Ammon's horn (tissue), 1 donor: ENCODE measurements around the gene CNKSR3.

Experiments
- DNase-seq: peaks from one replicate; pipeline ENCODE4 v3.0.0-alpha.2; 2016; ENCODE audit warnings: low spot score

Gene CNKSR3

DNA sequence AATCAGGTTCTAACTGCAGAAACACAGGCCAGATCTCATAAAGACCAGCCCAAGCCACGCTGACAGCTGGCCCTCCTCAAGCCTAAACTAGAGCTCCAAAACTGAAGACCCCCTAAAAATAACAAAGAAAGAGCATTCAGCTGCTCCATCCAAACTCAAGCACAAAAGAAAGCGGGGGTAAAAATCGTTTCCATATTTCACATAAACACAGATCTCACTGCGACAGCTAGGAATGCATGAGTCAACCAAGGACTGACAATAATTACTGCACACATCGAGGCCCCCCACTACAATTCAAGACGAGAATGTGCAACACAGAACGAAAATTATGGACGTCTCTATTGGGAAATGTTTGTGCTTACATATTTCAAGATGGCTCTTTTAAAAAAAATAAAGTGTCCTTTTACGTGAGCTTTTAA lies 31.1 kb downstream of the CNKSR3 start:
- DNase-seq: no peak

DNA sequence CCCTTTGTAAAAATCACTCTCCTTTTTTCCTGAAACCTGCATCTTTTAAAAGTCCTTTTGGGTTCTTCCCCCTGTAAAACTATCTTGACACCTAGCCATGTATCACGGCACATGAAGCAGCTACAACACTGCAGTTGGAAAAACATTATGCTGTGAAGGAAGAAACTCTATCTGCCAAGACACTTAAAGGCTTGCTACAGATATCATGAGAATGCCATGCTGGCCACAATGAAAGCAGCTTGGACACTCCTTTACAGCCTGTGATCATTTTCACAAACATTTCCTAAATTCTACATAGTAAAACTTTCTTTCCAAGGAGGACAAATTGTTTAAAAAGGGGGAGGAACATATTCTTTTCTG lies 31.8 kb downstream of the CNKSR3 start:
- no peak for DNase-seq

GRCh38 chr6:154478021-154478700 lies 32.3 kb downstream of the CNKSR3 start:
- peak; percentile 57 for DNase-seq

- DNase-seq: no peak
Observed at GRCh38 chr6:154476494-154476893, 34.0 kb downstream of the CNKSR3 start.

- no peak for DNase-seq
Observed at GRCh38 chr6:154474648-154475428, 35.6 kb downstream of the CNKSR3 start.

DNA sequence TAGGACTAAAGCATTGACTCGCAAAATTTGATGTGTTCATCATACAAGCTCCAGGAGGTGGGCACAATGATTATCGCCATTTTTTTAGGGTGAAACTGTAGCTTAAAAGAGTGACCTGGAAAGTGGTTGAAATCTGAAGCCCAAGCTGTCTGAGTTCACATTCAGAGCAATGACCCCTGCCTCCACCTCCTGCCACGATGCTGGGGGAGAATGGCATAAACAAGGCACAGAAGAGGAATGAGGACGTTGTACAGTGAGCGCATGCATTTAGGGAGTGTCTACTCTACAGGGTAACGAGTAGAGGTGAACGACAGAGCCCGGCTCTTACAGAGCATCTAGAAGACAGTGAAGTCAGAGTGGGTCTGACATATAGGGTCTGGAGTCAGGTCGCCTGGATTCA lies 37.2 kb downstream of the CNKSR3 start:
- no peak for DNase-seq

GRCh38 chr6:154471609-154472362 lies 38.7 kb downstream of the CNKSR3 start:
- no peak for DNase-seq

DNA sequence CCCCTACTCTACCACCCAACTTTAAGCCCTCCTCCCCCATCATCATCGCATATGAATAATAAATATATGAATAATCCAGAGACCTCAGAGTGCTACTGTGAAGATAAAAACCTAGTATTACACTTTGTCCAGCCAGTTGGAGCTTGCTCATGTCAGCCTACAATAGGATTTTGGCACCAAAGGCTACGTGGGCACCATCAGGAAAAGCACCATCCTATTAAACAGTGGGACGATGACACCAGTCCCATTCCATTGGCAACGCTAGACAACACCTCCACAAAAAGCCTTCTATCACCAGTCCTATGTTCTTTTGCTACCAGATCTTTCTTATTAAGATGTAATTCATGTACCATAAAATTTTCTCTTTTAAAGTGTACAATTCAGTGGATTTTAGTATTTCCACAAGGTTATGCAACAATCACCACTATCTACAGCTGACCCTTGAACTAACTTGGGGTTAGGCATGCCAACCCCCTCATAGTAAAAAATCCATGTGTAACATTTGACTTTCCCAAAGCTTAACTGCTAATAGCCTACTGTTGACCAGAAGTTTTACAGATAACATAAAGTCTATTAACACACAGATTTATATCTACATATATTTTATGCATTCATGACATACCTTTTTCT lies 41.1 kb downstream of the CNKSR3 start:
- no peak for DNase-seq

DNA sequence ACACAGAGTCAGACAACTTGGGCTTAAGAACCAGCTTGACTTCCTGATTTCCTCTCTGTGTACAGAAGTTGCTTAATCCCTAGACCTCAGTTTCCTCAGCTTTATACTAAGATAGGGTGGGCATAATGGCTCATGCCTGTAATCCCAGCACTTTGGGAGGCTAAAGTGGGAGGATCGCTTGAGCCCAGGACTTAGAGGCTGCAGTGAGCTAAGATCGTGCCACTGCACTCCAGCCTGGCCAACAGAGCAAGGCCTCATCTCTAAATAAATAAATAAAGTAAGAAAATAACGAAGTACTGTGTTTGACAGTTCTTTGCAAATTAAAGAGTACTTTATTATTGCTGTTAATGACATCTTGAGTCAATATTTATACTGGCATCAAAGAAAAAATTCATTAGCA lies 41.7 kb downstream of the CNKSR3 start:
- DNase-seq: no peak

DNA sequence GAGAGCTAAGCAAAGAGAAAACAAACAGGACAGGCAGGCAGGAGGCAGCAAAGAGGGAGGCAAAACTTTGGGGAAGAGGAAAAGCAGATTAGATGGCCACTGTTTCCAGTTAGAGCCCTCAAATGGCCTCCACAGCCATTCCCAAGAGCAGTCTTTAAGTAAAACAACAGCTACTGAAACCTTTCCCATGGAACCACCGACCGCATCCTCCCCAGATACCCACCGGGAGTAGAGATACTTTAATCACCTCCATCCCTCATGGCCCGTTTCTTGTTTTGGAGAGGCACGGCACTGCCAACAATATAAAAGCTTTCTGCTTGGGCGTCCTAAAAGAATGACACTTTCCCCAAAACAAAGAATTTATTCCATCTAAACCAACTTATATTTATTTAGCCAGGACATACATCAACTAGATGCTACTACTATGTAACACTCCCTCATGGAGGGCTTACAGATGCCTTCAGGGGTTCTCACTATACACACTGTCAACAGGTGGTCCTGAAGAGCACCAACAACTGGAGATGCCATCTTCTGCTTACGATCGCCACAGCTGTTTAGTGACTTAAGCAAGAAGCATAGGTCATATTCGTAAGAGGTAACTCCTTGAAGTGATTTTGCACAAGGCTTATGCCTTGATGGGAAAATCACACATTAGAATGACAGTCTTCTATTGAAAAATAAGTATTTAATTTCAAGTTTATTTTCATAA lies 43.4 kb downstream of the CNKSR3 start:
- no peak for DNase-seq

DNA sequence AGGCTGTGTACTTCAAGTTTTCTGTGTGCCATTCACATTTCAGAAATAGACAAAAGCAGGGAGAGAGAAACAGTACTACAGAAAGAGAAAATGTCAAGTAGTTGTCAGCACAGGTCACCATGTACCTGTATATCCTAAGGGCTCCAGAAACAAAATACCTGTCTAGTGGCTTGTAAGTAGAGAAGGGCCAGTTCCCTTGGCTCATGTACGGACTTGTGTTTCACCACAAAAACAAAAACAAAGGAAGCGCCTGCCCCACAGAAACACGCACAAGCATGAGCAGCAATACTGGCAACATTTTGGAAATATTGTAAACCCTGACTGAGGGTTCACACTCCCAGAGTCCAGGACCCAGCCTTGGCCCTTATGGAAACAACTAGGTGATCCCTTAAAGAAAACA lies 44.3 kb downstream of the CNKSR3 start:
- DNase-seq: no peak

DNA sequence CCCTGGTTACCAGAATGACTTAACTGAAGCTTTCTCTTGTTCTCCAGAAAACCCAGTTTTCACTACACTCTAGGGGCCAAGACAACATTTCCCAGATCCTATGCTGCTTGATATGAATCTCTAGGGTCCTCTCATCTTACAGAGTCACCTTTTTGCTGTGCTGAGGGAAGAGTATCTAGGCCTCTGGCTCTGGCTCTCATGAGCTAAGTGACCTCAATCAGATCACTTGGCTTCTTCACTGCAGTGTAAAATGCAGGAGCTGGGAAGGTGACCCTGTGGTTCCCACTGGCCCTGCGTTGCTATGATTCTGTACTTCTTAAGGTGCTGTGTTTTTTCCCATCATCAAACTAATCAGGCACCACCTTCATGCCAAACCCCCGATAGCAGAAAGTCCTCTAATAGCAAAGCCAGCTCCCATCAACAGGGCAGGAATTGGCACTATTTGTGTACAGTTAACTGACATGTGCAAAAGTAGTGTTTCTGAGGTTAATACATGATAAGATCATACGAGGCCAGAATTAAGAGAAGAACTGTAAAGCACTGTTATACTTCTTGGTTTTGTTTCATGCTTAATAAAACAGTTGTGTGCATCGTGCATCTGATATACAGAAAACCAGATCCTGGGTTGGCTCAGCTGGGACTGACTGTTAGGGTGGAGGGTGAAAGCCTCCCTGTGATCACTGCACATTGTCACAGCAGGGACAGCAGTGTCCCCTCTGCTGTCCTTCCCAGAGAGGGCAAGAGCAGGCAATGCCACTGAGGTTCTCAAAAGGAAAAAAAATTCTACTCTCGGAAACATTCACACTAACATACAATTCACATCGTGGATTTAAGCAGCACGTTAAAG lies 46.7 kb downstream of the CNKSR3 start:
- DNase-seq: no peak

DNA sequence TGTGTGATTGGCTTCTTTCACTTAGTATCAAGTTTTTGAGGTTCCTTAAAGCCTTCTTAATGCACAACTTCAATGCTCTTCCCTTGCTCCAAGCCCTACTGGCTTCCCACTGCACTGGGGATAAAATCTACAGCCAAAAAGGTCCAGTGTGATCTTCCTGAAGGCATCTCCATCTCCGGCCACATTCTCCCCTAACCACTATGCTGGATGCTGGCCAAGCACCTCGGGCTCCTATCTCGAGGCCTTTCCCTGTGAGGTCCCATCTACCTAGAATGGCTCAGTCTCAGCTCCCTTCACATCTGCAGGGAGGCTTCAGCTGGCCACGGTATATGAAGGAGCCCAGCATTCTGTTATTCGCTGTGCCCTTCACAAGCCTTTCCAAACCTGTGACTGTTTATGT lies 48.1 kb downstream of the CNKSR3 start:
- DNase-seq: no peak

DNA sequence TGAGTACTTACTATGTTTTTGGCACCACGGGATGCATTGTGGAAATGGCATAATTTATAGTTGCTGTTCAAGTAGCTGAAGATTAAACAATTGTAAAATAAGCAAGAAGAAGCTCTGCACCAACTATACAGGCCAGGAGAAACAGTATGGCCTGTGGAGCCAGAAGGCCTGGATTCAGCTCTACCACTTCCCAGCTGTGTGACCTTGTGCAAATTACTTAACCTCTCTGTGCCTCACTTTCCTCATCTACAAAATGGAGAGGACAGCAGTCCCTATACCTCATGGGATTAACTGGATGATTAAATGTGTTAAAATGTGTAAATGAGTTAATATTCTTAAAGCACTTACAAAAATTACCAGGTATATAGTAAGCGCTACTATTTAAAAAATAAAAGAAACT lies 49.1 kb downstream of the CNKSR3 start:
- DNase-seq: no peak

- no peak for DNase-seq
Observed at GRCh38 chr6:154460306-154461071, 50.0 kb downstream of the CNKSR3 start.

- no peak for DNase-seq
Observed at GRCh38 chr6:154459513-154459912, 51.0 kb downstream of the CNKSR3 start.

DNA sequence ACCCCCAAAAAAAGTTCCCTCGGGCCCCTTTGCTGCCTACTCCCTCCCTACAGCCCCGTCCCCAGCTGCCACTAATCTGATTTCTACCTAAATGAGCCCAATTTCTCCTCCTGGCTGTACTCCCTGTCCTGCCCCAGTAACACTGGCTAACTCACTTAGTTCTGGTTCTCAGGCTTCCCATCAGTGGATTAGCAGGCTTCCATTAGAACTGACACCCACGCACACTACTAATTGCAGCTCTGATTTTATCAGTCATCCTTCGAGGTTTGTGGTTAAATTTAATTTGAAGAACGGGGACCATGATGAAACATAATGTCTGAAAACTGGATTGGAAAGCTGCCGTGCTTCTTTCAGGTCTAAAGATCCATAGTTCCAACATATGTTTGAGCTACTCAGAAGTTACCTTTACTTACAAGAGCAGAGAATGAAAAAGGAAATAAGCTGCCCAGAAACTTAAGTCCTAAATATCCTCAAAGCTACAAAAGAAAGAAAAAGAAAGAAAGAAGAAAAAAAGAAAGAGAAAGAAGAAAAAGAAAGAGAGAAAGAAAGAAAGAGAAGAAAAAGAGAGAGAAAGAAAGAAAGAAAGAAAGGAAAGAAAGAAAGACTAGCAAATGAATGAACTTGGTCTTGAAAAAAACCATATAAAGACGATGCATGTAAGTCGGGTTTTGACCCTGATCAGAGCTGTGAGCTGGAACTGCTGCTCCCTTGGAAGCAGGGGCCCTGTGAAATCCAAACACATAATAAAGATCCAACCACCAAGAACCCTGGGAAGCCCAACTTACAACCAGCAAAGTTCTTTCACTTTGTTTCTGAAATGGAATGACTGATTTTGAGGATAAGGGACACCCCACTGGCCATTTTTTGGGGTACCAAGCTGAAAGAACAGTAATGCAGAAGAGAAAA lies 51.7 kb downstream of the CNKSR3 start:
- DNase-seq: no peak

GRCh38 chr6:154457881-154458284 lies 52.6 kb downstream of the CNKSR3 start:
- no peak for DNase-seq

GRCh38 chr6:154457046-154457713 lies 53.3 kb downstream of the CNKSR3 start:
- no peak for DNase-seq
